HEK293T (cell line): ENCODE measurements around the gene RGS3.

Experiments
- ELF4 ChIP-seq: fragments of 450-650 bp; IDR thresholded peaks from 2 replicates; pipeline ENCODE4 v1.6.1; 2017; ENCODE audit warnings: antibody characterized with exemption
- FOXM1 ChIP-seq: fragments of 450-650 bp; IDR thresholded peaks from 2 replicates; pipeline ENCODE4 v1.6.1; 2017; ENCODE audit warnings: mild to moderate bottlenecking, borderline replicate concordance
- LEF1 ChIP-seq: fragments of 450-650 bp; IDR thresholded peaks from 2 replicates; pipeline ENCODE4 v1.6.1; 2017; ENCODE audit warnings: mild to moderate bottlenecking, borderline replicate concordance
- SP1 ChIP-seq: fragments of 450-650 bp; IDR thresholded peaks from 2 replicates; pipeline ENCODE4 v1.6.1; 2017

- TF ChIP-seq ELF4 (no peak), FOXM1 (no peak), SP1 (no peak), LEF1 (no peak)
These were observed 134.1 kb downstream of the RGS3 start for GRCh38 chr9:113597390-113598241.
